SK-N-SH treated with all-trans-retinoic acid at 6 μM for 48 hours (cell line): ENCODE results near the gene DPYD.

Experiments used
- ARNTL ChIP-seq: fragments of 450-650 bp; formaldehyde crosslinking; IDR thresholded peaks from 2 replicates; pipeline ENCODE4 v1.5.0; 2020; ENCODE audit warnings: low read depth, mild to moderate bottlenecking, moderate library complexity, borderline replicate concordance
- CSDC2 ChIP-seq: fragments of 250-450 bp; sonication (Bioruptor Pico); IDR thresholded peaks from 2 replicates; pipeline ENCODE4 v1.5.0; 2020; ENCODE audit warnings: mild to moderate bottlenecking, moderate library complexity
- ISL1 ChIP-seq: fragments of 250-450 bp; sonication (Bioruptor Pico); IDR thresholded peaks from 2 replicates; pipeline ENCODE4 v2.1.2; 2022; ENCODE audit warnings: mild to moderate bottlenecking, moderate library complexity
- OSR1 ChIP-seq: fragments of 250-450 bp; sonication (Bioruptor Pico); IDR thresholded peaks from 2 replicates; pipeline ENCODE4 v1.8.0; 2022; ENCODE audit warnings: moderate library complexity, mild to moderate bottlenecking, inconsistent platforms
- PPARA ChIP-seq: fragments of 250-450 bp; sonication (Bioruptor Pico); IDR thresholded peaks from 2 replicates; pipeline ENCODE4 v1.5.0; 2020; ENCODE audit warnings: mild to moderate bottlenecking, borderline replicate concordance
- SNAI2 ChIP-seq: fragments of 250-450 bp; sonication (Bioruptor Pico); IDR thresholded peaks from 2 replicates; pipeline ENCODE4 v1.5.0; 2020; ENCODE audit warnings: mild to moderate bottlenecking, moderate library complexity
- TOX ChIP-seq: fragments of 250-450 bp; sonication (Bioruptor Pico); IDR thresholded peaks from 2 replicates; pipeline ENCODE4 v1.8.0; 2021; ENCODE audit warnings: mild to moderate bottlenecking, moderate library complexity, borderline replicate concordance
- ZFP3 ChIP-seq: fragments of 250-450 bp; sonication (Bioruptor Pico); IDR thresholded peaks from 2 replicates; pipeline ENCODE4 v1.5.0; 2020; ENCODE audit warnings: mild to moderate bottlenecking, moderate library complexity
- ZFP30 ChIP-seq: fragments of 450-650 bp; formaldehyde crosslinking; IDR thresholded peaks from 2 replicates; pipeline ENCODE4 v1.5.0; 2022; ENCODE audit warnings: mild to moderate bottlenecking, moderate library complexity
- ZNF70 ChIP-seq: fragments of 450-650 bp; formaldehyde crosslinking; IDR thresholded peaks from 2 replicates; pipeline ENCODE4 v1.5.0; 2020; ENCODE audit warnings: mild to moderate bottlenecking, moderate library complexity
- TF ChIP-seq, protein P1 (sequence below): fragments of 250-450 bp; sonication (Bioruptor Pico); IDR thresholded peaks from 2 replicates; pipeline ENCODE4 v1.8.0; 2021; ENCODE audit warnings: low read depth, mild to moderate bottlenecking, moderate library complexity, borderline replicate concordance
- TF ChIP-seq, protein P2 (sequence below): fragments of 250-450 bp; sonication (Bioruptor Pico); IDR thresholded peaks from 2 replicates; pipeline ENCODE4 v1.8.0; 2020; ENCODE audit warnings: mild to moderate bottlenecking, moderate library complexity, borderline replicate concordance
- TF ChIP-seq, protein P3 (sequence below): fragments of 250-450 bp; sonication (Bioruptor Pico); IDR thresholded peaks from 2 replicates; pipeline ENCODE4 v1.5.0; 2020; ENCODE audit warnings: mild to moderate bottlenecking, moderate library complexity

DNA sequence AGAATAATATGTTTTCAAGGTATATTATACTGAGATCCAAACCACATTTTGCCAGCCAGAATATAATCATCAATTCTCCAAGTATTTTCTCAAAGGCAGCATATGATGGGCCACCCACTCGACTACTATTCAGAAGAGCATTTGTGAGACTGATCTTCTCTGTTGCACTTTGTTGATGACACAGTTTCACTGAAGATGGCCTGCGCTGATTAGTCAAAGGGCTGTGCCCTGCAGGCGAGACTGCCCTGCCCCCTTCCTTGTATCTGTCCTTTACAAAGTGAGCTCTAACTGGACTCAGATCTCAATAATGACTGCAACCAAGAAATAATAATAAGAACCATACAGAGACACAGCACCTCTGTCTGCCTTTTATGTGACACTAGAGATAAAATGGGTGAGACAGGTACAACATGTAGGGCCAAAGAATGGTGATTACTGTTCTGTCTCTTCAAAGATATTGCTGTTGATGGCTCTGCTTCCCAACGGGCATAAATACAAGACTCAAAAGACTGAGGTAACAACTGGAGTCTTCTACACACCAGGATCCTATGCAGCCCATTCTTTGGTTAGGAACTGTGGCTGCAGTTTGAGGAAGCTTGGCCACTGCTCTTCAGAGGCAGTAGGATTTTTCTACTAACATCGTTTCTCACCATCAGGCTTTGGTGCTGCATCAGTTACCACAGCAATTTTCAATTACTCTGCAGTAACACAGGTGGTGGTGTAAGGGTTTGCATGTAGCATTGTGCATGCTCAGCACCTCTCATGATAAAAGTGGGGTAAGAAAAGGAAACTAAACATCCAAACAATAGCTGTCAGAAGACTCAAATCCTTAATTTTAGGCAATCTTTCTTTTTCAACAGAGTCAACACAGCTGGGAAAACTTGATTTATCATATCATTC is 718.1 kb downstream of the DPYD start:
- TF ChIP-seq SNAI2 (CRISPR knock-in tag) (no peak), ZFP30 (CRISPR knock-in tag) (no peak), ISL1 (CRISPR knock-in tag) (no peak), PPARA (no peak), ARNTL (CRISPR knock-in tag) (no peak), TOX (no peak), CSDC2 (CRISPR knock-in tag) (no peak), OSR1 (no peak), ZNF70 (no peak), ZFP3 (CRISPR knock-in tag) (no peak)
- TF ChIP-seq, protein P1, sequence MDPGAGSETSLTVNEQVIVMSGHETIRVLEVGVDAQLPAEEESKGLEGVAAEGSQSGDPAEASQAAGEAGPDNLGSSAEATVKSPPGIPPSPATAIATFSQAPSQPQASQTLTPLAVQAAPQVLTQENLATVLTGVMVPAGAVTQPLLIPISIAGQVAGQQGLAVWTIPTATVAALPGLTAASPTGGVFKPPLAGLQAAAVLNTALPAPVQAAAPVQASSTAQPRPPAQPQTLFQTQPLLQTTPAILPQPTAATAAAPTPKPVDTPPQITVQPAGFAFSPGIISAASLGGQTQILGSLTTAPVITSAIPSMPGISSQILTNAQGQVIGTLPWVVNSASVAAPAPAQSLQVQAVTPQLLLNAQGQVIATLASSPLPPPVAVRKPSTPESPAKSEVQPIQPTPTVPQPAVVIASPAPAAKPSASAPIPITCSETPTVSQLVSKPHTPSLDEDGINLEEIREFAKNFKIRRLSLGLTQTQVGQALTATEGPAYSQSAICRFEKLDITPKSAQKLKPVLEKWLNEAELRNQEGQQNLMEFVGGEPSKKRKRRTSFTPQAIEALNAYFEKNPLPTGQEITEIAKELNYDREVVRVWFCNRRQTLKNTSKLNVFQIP (CRISPR knock-in tag), result no peak
- TF ChIP-seq, protein P2, sequence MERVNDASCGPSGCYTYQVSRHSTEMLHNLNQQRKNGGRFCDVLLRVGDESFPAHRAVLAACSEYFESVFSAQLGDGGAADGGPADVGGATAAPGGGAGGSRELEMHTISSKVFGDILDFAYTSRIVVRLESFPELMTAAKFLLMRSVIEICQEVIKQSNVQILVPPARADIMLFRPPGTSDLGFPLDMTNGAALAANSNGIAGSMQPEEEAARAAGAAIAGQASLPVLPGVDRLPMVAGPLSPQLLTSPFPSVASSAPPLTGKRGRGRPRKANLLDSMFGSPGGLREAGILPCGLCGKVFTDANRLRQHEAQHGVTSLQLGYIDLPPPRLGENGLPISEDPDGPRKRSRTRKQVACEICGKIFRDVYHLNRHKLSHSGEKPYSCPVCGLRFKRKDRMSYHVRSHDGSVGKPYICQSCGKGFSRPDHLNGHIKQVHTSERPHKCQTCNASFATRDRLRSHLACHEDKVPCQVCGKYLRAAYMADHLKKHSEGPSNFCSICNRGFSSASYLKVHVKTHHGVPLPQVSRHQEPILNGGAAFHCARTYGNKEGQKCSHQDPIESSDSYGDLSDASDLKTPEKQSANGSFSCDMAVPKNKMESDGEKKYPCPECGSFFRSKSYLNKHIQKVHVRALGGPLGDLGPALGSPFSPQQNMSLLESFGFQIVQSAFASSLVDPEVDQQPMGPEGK (CRISPR knock-in tag), result no peak
- TF ChIP-seq, protein P3, sequence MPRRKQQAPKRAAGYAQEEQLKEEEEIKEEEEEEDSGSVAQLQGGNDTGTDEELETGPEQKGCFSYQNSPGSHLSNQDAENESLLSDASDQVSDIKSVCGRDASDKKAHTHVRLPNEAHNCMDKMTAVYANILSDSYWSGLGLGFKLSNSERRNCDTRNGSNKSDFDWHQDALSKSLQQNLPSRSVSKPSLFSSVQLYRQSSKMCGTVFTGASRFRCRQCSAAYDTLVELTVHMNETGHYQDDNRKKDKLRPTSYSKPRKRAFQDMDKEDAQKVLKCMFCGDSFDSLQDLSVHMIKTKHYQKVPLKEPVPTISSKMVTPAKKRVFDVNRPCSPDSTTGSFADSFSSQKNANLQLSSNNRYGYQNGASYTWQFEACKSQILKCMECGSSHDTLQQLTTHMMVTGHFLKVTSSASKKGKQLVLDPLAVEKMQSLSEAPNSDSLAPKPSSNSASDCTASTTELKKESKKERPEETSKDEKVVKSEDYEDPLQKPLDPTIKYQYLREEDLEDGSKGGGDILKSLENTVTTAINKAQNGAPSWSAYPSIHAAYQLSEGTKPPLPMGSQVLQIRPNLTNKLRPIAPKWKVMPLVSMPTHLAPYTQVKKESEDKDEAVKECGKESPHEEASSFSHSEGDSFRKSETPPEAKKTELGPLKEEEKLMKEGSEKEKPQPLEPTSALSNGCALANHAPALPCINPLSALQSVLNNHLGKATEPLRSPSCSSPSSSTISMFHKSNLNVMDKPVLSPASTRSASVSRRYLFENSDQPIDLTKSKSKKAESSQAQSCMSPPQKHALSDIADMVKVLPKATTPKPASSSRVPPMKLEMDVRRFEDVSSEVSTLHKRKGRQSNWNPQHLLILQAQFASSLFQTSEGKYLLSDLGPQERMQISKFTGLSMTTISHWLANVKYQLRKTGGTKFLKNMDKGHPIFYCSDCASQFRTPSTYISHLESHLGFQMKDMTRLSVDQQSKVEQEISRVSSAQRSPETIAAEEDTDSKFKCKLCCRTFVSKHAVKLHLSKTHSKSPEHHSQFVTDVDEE, result no peak
